HG02970 (cell line): ENCODE results near the gene TMEM40.
"Not testable (repeated sequence)": the region's sequence is repeated elsewhere in the genome, so short reads cannot be mapped to it uniquely, and the experiment has no call there.

ENCODE experiments used
- ATAC-seq: cut with Tn5 transposase; IDR thresholded peaks from one replicate; pipeline ENCODE4 v1.9.1; 2021; ENCODE audit warnings: mild to moderate bottlenecking, moderate library complexity, moderate number of reproducible peaks; ENCODE audit not compliant: unreplicated experiment, low FRiP score

Gene TMEM40

GRCh38 chr3:12777171-12777570 is 18.1 kb upstream of the TMEM40 start:
- no peak for ATAC-seq

- ATAC-seq, result not testable (repeated sequence)
Measured at GRCh38 chr3:12775970-12776369, 16.9 kb upstream of the TMEM40 start.

GRCh38 chr3:12775226-12775625 is 16.2 kb upstream of the TMEM40 start:
- ATAC-seq, result no peak

- no peak for ATAC-seq
Measured at GRCh38 chr3:12774619-12775018, 15.6 kb upstream of the TMEM40 start.

- no peak for ATAC-seq
Measured at GRCh38 chr3:12773710-12774086, 14.6 kb upstream of the TMEM40 start.

- no peak for ATAC-seq
Measured at GRCh38 chr3:12773030-12773709, 14.1 kb upstream of the TMEM40 start.

GRCh38 chr3:12772462-12772861 is 13.4 kb upstream of the TMEM40 start:
- ATAC-seq, result no peak

GRCh38 chr3:12771236-12771635 is 12.2 kb upstream of the TMEM40 start:
- no peak for ATAC-seq

- ATAC-seq, result no peak
Measured at GRCh38 chr3:12769761-12770160, 10.7 kb upstream of the TMEM40 start.

GRCh38 chr3:12768579-12769527 is 9.8 kb upstream of the TMEM40 start:
- ATAC-seq, result no peak

GRCh38 chr3:12766541-12766940 is 7.5 kb upstream of the TMEM40 start:
- ATAC-seq, result no peak

GRCh38 chr3:12764171-12764776 is 5.2 kb upstream of the TMEM40 start:
- no peak for ATAC-seq

GRCh38 chr3:12759693-12760565 is 870 bp upstream of the TMEM40 start:
- no peak for ATAC-seq

- no peak for ATAC-seq
Measured at GRCh38 chr3:12758025-12758781, 856 bp downstream of the TMEM40 start.

- ATAC-seq, result no peak
Measured at GRCh38 chr3:12756635-12757034, 2.4 kb downstream of the TMEM40 start.

GRCh38 chr3:12756175-12756574 is 2.9 kb downstream of the TMEM40 start:
- no peak for ATAC-seq

- ATAC-seq, result no peak
Measured at GRCh38 chr3:12755754-12756153, 3.3 kb downstream of the TMEM40 start.

- no peak for ATAC-seq
Measured at GRCh38 chr3:12754313-12754712, 4.7 kb downstream of the TMEM40 start.

GRCh38 chr3:12753275-12754028 is 5.6 kb downstream of the TMEM40 start:
- ATAC-seq, result no peak
